ENCODE data around the gene COPS3.

COPS3 gene

DNA sequence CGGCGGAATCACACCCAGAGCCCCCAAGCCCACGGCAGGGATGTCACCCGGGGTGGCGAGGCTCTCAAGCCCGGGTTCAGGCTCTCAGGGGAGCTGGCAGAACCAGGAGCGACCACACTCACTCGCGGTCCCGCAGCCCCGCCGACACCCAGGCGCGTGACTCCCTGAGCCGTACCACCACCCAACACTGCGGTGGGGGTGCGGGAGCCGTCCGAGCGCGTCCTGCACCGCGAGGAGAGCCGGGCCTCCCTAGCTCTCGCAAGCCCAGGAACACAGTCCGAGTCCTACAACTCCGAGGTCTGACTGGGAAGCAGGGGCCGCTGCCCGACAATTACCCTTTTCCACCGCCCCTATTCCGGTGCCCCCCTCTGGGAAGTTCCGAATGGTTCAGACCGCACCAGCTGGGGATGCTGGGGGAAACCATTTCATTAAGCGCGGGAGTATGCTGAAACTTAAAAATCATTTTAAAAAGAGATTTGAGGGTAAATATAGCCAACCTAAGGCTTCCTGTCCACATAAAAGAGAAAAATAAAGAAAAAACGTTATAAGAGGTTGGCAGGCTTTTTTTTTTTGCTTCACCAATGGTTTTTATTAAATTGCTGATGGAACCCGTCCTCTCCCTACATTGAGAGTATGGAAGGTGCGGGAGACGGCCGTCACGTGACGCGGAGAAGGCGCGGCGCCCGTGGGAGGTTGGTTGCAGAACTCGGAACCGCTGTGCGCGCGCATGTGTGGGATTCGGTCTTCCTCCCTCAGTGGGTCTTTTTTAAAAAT, 43.8 kb downstream of the COPS3 start, which contains the start of gene FLCN:
Gene FLCN (minus strand): TSS at position 143 of the 774 bp plus-strand sequence. CDS start 9,031 bp downstream, outside the sequence.
- DNase-seq: peak; percentile 91

DNA sequence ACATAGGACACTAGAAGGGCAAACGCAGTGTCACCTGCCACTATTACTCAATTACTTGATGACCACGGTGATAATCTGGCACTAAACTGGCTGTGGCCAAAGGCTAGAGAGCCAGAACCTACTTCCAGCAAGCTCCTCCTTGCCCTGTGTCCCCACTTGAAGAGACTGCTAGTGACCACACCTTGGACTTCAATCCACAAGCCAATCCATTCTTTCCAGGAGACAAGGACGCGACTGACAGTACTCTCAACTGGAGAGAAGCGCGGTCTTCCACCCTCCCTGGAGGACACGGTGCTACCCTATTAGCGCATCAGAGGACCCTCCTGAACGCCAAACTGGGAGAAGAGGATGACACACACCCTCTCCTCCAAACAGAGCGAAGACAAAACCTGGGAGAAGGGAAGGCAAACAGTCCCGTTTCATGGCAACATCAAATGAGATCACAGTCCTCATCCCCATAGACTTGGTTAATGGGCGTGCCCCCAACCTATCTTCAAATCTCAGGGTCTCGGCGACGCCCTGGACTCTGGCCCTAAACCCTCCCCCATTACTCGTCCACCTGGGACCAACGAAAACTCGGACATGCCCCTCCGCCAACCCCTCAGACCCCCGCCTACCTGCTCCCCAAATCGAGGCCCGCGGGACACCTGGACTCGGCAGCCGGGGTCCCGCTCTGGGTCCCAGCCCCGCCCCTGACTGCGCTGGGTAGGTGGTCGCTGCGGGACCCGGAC, 44.6 kb downstream of the COPS3 start:
- peak; percentile 70 for DNase-seq

DNA sequence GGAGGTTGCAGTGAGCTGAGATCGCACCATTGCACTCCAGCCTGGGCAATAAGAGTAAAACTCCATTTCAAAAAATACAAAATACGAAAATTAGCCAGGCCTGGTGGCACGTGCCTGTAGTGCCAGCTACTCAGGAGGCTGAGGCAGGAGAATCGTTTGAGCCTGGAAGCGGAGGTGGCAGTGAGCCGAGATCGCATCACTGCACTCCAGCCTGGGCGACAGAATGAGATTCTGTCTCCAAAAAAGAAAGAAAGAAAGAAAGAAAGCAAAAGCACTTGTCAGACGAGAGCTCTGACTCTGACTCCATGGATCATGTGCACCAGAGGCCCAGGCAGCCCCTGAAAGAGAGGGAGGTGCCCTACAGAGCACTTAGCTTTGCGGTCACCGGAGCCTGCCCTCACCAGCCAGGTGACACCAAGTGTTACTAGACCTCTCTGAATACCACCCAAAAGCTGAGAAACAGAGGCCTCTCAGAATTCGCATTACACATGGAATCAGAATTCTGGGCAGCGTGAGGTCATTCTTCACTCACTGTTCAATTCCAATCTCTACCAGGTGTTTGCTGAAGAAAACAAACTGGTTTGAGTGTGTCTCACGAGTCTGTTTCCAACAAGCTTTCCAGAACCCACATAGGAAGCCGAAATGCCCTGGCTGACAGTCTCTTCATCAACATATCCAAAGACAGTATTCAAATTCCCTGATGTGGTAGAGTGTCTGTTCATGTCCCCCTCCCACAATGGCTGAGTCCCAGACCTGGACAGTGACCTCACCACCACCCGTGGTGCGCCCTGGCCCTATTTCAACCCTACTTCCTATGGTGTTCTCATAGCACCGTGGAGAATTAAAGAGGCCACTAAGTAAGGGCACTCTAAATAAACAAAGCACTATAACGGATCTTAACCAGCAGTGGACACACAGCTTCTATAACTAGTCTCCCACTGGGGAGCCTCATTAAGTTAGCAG, 45.6 kb downstream of the COPS3 start:
- peak; percentile 26 for DNase-seq

DNA sequence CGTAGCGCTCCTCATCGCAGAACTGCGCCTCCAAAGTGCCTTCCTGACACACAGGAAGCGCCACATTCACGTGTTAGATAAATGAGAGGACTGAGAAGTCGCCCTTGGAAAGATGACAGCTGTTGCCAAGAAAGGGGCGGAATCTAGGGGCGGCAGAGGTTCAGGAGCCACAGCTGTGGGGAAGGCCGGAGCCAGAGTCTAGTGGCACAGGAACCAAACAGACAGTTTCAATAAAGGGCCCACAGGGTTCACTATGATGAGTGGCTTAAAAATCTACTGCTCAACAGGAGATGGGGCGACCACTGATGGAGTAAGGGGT, 48.8 kb downstream of the COPS3 start:
- DNase-seq: no peak

DNA sequence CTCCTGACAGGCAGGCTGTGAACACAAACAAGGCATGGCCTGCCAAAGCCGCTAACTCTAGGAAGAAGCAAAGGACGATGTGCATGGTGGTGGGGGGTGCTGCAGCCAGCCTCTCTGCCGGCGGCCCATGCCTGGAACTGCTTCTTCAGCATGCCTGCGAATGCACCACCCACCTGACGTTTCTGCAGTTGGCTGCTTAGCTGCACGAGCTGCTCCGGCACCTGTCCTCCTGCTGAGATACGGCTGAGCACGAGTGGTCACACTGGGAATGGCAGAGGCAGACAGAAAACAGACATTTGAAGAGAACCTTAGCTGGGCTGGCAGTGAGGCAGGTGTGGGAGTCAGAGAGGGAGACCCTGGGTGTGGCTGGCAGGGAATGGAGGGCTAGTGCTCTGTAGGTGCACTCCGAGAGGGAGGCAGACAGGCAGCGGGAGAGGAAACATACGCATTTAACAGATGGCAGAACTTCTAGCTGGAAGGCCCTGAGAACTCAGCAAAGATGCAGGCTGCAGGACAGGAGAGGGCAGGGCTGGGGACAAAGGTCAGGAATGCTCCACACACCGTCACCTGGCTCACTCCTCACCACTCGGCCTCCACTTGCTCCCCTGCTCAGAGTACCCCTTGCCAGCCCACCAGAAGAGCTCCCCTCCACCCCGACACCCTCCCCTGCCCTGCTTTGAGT, 49.3 kb downstream of the COPS3 start:
- no peak for DNase-seq

DNA sequence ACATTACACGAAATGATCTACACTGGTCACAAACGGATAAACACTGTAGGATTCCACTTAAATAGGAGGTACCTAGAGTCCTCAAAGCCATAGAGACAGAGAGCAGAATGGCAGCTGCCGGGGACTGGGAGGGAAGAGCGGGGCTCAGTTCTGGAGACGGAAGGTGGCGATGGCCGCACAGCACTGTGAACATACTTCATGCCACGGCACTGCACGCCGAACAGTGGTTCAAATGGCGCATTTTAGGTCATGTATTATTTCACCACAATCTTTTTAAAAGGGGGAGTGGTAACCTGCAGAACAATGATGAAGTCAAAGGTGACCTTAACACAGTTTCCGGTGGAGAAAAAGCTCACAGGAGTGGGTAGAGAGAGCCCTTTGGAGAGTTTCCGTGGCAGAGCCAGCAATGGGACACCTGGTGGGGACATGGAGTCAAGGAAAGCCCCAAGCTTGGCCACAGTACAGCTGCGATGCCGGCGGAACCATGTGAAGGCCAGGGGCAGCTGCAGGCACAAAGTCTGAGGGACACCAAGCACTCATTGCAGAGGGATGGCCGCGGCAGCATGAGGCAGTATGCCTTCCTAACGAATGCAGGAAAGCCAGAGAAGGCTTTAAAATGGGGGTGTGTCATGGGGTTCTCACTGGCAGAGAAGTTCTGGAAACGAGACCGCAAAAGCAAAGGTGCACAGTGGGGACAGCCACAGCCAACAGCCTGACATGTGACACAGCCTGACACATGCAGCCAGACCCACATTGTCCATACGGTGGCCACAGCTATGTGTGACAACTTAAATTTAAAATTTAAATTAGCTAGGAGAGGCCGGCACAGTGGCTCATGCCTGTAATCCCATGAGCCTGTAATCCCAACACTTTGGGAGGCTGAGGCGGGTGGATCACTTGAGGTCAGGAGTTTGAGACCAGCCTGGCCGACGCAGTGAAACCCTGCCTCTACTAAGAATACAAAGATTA, 51.3 kb downstream of the COPS3 start:
- no peak for DNase-seq

DNA sequence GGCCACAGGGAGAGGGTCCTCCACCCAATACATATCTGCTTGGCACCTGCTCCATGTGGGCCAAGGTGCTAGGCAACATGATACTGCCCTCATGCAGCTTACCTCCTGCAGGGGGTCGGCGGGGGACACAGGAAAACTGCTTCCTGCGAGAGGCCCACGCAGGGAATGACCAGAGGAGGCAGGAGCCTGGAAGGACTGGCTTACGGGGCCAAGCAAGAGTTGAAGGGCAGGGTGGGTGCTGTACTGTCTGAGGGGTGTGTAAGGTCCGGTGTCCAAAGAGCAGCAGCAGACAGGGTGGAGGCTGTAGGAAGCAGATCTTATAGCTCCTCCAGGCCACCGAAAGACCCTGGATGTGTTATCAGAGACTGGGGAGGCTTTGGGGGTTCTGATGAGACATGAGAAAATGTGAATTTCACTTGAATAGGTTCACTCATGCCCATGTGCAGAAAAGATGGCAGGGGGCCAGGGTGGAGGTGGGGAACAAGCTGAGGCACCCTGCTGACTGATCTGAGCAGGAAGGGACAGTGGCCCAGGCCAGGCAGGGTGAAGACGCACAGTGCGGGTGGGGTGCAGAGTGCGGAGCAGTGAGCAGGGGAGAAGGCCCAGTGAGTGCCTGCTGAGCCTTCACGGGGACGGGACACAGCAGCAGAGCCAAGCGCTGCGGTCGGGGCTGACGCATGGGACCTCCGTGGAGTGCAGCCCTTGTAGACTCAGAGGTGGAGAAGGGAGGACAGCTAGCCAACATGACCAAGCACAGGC, 52.3 kb downstream of the COPS3 start:
- DNase-seq: no peak

DNA sequence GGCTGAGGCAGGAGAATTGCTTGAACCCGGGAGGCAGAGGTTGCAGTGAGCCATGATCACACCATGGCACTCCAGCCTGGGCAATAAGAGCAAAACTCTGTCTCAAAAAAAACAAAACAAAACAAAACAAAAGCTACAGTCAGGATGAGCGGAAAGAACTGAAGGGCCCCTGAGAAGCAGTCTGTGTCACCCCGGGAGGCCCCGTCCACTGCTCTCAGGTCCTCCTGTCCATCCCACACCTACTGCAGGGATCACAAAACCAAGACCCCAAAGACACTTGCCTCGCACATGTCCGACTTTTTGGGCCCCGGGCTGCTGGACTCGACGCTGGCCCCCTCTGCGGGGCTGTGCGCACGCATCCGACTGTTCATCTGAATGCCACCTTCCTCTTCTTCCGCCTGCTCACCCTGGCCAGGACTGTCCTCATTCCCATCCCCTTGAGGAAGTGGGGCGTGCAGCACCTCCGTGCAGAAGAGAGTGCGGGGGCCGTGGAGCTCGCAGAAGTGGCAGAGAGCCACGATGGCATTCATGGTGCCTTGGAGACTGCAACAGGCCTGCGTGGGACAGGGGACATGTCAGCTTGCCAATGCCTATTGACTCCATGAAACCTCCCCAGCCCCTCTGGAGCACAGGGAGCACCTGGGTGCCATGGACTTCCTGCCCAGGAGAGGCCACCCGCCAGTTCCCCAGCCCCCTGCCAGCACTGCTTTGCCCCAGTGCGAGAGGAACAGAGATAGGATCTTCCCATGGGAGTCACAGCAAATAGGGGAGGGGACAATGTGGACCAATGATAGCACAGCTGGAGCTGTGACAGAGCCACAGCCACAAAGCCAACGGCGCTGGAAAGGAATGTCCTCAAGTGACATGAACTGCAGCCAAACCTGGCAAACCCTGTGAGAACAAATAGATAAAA, 53.2 kb downstream of the COPS3 start:
- DNase-seq: no peak

DNA sequence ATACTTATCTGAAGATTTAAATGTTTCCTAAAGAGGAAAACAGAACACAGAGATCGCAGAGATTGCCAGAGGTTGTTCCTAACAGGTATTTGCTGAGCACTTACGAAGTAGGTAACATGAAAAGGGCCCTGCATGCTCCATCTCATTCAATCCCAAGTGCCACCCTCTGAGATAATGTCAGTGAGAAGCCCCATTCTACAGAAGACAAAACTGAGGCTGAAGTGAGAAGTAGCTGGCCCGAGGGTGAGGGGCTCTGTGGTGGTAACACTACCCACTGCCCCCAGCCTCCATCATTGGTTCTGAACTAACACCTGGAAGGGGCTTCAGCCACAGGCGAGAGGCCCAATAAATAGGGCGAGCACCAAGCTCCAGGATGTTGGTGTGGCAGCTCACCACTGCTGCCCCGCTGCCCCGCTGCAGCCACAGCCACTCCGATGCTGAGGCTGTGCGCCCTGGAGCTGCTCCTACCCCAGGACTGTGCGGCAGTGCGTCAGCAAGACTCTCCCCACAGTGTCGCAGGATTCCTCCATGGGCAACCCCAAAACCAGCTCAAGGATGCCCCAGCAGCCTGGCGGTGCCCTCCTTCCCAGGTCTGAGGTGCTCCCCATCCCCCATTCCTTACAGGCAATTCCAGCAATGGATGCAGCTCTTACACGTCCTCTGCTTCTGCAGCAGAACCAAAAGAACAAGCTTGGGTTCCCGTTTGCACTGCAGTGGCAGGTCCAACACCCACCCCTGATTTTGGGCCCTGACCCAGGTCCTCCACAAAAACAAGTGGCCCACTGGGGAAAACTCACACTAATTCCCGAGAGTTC, 54.4 kb downstream of the COPS3 start:
- no peak for DNase-seq

DNA sequence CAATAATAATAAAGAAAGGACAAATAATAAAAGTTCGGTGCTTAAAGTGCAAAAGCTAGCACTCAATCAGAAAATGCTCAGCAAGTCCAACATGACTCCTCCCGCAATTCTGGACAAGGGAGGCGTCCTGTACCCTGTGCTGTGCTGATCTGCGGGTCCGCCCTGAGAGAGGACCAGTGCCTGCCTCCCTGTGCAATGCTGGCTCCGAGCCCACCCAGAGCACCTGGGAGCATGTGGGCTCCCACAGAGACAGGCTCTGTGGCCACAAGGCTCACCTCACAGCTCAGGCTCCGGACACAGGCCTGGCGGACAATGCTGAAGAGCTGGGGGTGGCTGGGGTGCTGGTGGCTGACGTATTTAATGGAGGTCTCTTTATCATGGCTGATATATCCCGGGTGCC, 55.1 kb downstream of the COPS3 start:
- DNase-seq: no peak

DNA sequence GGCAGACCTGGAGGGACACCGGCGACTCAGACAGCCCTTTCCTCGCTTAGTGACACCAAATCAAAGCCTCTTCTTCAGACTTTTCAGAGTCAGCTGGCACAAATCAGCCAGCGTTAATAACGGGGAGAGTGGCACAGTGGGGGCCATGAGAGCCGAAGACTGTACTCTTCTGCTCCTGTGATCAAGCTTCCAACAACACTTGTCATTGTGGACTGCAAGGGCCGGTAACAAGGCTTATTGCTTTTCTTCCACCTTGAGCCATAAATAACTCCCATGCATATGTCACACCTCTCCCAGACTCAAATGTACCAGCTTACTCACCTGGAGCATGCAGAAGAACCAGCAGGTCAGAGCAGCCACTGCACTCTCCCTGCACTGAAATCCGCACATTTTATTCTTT, 56.9 kb downstream of the COPS3 start:
- DNase-seq: no peak

DNA sequence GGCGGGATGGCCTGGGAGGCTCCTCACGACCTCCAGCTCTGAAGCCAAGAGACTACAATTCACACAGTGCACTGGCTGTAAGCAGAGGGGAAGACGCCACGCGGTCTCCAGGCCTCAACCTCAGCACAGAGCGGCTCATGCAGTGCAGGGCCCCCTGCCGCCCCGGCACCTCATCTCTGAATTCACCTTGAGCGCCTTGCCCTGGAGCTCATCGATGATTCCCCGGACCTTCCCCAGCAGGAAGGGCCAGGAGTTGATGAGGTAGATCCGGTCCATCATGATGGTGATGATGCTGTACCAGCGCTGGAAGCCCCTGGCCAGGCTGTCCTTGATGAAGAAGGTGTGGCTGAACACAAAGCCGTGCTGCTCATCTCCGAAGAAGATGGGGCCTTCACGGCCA, 57.3 kb downstream of the COPS3 start:
- DNase-seq: no peak

DNA sequence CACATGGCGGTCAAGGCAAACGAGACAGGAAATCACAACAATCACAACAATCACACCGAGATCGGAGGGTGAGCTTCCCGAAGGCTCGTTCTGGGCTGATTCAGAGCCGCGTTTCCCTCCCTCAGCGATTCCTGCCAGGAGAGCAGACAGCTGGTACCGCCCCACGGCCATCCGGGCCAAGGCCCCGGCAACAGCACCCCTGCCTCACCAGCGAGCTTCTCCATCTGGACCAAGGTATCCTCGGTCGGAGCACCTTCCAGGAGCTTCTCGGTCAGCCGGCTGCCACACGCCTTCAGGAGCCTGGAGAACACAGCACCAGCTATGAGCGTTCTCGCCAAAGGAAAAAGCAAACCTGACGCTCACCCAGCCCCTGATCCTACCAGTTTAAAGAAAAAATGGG, 59.7 kb downstream of the COPS3 start:
- no peak for DNase-seq

DNA sequence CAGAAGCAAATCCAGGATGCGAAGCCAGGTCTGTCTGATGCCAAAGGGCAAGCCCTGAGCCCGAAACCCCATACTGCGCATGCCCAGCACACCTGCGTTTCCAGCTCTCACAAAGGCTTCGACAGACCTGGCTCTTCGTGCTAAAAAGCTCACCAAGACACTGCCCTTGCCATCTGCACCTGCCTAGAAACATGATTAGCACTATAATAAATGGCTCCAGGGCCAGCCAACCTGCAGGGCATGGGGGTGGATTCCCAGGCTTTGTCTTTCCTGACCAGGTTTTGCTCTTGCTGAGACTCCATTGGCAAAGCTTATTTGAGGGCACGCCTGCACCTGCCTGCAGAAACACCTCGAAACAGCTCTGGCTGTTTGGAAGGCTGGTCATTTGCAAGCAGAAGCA, 60.5 kb downstream of the COPS3 start:
- DNase-seq: no peak

DNA sequence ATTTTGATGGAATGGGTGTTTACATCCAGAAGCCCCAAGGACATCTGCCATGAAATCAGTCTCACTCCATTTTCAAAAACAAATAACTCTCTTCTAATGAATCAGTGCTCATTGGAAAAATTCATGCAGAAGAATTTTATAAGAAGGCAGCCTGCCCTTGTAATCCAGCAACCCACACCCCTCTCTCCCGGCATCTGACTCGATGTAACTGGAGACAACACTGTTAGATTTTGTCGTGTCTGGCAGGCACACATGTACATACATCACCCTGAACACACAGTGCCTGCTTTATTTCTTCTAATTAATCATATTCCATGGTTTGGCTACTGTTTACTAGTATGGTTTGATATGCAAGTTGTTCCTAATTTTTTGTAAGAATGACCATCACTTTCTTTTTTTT, 63.1 kb downstream of the COPS3 start:
- no peak for DNase-seq

DNA sequence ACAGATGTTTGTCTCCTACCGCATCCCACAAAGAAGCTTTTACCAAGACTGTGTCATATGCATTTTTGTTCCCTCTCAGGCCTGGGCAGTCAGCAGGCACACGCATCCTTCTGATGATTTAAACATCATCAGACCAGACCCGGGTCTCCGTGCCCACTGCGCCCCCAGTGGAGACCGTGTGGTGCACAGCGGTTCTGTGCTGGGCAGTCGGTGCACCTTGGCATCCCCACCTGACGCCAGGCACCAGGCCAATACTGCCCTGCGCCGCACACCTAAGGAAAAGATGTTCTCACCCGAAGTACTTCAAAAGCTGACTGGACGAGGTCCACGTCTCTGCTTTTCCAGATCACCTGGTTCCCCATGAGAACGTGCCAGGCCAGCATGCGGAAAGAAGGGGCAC, 64.3 kb downstream of the COPS3 start:
- no peak for DNase-seq

DNA sequence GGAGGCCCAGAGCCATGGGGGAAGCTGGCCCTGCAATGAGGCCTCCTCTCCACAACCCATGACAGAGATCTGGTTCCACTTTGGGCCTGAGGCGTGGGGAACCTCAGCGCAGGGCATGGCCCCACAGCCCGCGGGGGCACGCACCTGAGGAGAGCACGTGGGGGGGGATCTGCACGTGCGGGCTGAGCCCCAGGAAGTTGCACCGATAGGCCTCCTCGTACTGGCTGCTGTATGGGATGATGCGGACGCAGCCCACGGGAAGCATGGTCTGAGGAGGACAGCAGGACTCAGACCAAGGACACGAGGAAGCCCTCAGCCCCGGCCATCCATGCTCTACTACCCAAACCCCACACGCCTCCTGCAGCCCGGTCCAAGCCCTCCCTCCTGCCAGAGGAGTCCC, 64.8 kb downstream of the COPS3 start:
- no peak for DNase-seq

DNA sequence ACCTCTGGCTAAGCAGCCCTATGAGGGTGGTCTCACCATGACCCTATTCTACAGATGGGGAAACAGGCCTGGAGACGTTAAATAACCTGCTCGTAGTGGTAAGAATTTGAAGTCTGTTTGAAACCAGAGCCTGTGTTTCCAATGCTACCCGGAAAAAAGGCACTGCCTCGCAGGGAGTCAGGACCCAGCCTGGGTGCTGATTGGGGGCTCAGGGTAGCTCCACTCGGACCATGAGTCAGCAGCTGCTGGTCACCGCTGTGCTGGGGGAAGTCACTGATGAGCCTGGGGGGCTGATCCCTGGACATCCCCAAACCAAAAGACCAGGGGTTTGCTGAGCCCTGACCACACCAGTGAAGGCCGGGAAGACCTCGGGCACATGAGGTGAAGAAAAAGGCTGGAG, 65.5 kb downstream of the COPS3 start:
- DNase-seq: no peak

Measured in hematopoietic multipotent progenitor cell treated with erythropoietin and hydrocortisone succinate and interleukin-3 and kit ligand, for 8 days (in vitro differentiated cells).